Mesenchymal stem cell (in vitro differentiated cells and primary cell): ENCODE data around the gene H2AZ2.

Source experiments
- DNase-seq: peaks from one replicate; pipeline ENCODE4 v3.0.0-alpha.2; 2013
- H2AFZ ChIP-seq: one replicate; pipeline ENCODE4 v1.6.1; 2013; ENCODE audit warnings: low read depth, mild to moderate bottlenecking, control low read depth, inconsistent platforms, low read length, moderate library complexity
- H2AK5ac ChIP-seq: 2 replicates; pipeline ENCODE4 v1.6.1; 2013; ENCODE audit warnings: low read length, moderate library complexity, mild to moderate bottlenecking, inconsistent platforms; ENCODE audit not compliant: severe bottlenecking
- H2BK120ac ChIP-seq: one replicate; pipeline ENCODE4 v1.6.1; 2013; ENCODE audit warnings: low read depth, mild to moderate bottlenecking, inconsistent platforms, low read length, moderate library complexity
- H2BK12ac ChIP-seq, 2 experiments: one replicate each; pipeline ENCODE4 v1.6.1; 2013; ENCODE audit warnings: inconsistent platforms in 2 of 2, low read length in 2 of 2, mild to moderate bottlenecking in 2 of 2, moderate library complexity in 2 of 2, control low read depth in 1 of 2
- H2BK15ac ChIP-seq: one replicate; pipeline ENCODE4 v1.6.1; 2013; ENCODE audit warnings: mild to moderate bottlenecking, low read depth, inconsistent platforms; ENCODE audit not compliant: poor library complexity, severe bottlenecking
- H2BK5ac ChIP-seq: 2 replicates; pipeline ENCODE4 v1.6.1; 2013; ENCODE audit warnings: low read depth, mild to moderate bottlenecking, low read length, control low read depth, inconsistent platforms; ENCODE audit not compliant: poor library complexity, severe bottlenecking
- H3K14ac ChIP-seq, 2 experiments: one replicate each; pipeline ENCODE4 v1.6.1; 2013; ENCODE audit warnings: inconsistent platforms in 2 of 2, low read length in 2 of 2, control low read depth in 1 of 2, mild to moderate bottlenecking in 1 of 2, moderate library complexity in 1 of 2
- H3K18ac ChIP-seq, 2 experiments: one replicate each; pipeline ENCODE4 v1.6.1; 2013; ENCODE audit warnings: inconsistent platforms in 2 of 2, low read length in 2 of 2, control low read depth in 1 of 2, low read depth in 1 of 2, mild to moderate bottlenecking in 1 of 2
- H3K23ac ChIP-seq, 2 experiments: one replicate each; pipeline ENCODE4 v1.6.1; 2013; ENCODE audit warnings: inconsistent platforms in 2 of 2, low read length in 2 of 2, mild to moderate bottlenecking in 2 of 2, moderate library complexity in 2 of 2, control low read depth in 1 of 2
- H3K27ac ChIP-seq: 2 replicates; pipeline ENCODE4 v1.5.1; 2013; ENCODE audit warnings: mild to moderate bottlenecking, moderate library complexity, low read length, control low read depth, inconsistent platforms; ENCODE audit not compliant: poor library complexity, severe bottlenecking
- H3K27me3 ChIP-seq, 2 experiments: 2 replicates each; pipeline versions ENCODE4 v1.6.1 to v1.7.0; 2013; ENCODE audit warnings: low read length in 2 of 2, mild to moderate bottlenecking in 2 of 2, moderate library complexity in 2 of 2, control low read depth in 1 of 2, inconsistent platforms in 1 of 2; ENCODE audit not compliant: control insufficient read depth in 1 of 2, insufficient read depth in 1 of 2
- H3K36me3 ChIP-seq, 2 experiments: 2 replicates each; pipeline versions ENCODE4 v1.6.1 to v1.7.0; 2013; ENCODE audit warnings: low read length in 2 of 2, control low read depth in 1 of 2, inconsistent platforms in 1 of 2, low read depth in 1 of 2, mild to moderate bottlenecking in 1 of 2; ENCODE audit not compliant: insufficient read depth in 2 of 2, control insufficient read depth in 1 of 2
- H3K4ac ChIP-seq, 2 experiments: one replicate each; pipeline ENCODE4 v1.6.1; 2013; ENCODE audit warnings: inconsistent platforms in 2 of 2, low read length in 2 of 2, mild to moderate bottlenecking in 2 of 2, moderate library complexity in 2 of 2, control low read depth in 1 of 2, low read depth in 1 of 2
- H3K4me1 ChIP-seq: 2 replicates; pipeline ENCODE4 v1.6.1; 2013; ENCODE audit warnings: low read depth, low read length, control low read depth; ENCODE audit not compliant: control insufficient read depth, insufficient read depth
- H3K4me2 ChIP-seq: 2 replicates; pipeline ENCODE4 v1.6.1; 2013; ENCODE audit warnings: low read length, mild to moderate bottlenecking, inconsistent platforms; ENCODE audit not compliant: poor library complexity, severe bottlenecking
- H3K4me3 ChIP-seq, 2 experiments: 2 replicates each; pipeline versions ENCODE4 v1.5.1 to v1.7.0; 2013; ENCODE audit warnings: low read length in 2 of 2, mild to moderate bottlenecking in 2 of 2, control low read depth in 1 of 2, low read depth in 1 of 2; ENCODE audit not compliant: insufficient read depth in 1 of 2
- H3K79me1 ChIP-seq: replicated peaks from 2 replicates; pipeline ENCODE4 v1.6.1; 2013; ENCODE audit warnings: mild to moderate bottlenecking, control low read depth, low read length, inconsistent platforms; ENCODE audit not compliant: poor library complexity, severe bottlenecking
- H3K9ac ChIP-seq: 2 replicates; pipeline ENCODE4 v1.7.0; 2013; ENCODE audit warnings: mild to moderate bottlenecking, low read length, moderate library complexity
- H3K9me3 ChIP-seq: 2 replicates; pipeline ENCODE4 v1.7.0; 2013; ENCODE audit warnings: mild to moderate bottlenecking, low read length; ENCODE audit not compliant: control insufficient read depth
- H4K8ac ChIP-seq: one replicate; pipeline ENCODE4 v1.6.1; 2013; ENCODE audit warnings: inconsistent platforms, mild to moderate bottlenecking, low read length, moderate library complexity
- H4K91ac ChIP-seq: one replicate; pipeline ENCODE4 v1.6.1; 2013; ENCODE audit warnings: mild to moderate bottlenecking, low read length, inconsistent platforms
- WGBS: methylation state at CpG from one replicate; pipeline ENCODE4 v1.1.7; 2013; ENCODE audit warnings: mixed read lengths; 5-methylcytosine and 5-hydroxymethylcytosine counted together

Gene H2AZ2

GRCh38 chr7:44885394-44886317 lies 37.8 kb upstream of the H2AZ2 start, which contains the start of gene PURB:
PURB (minus strand) TSS chr7:44885530; CDS start chr7:44885348, 182 bp downstream.
- H3K36me3 ChIP-seq: peaks cover 0 to 23% of the 10 kb centered on the region in 2 experiments
- H3K4me2 ChIP-seq: peak within 1 kb of the TSS; percentile 98
- WGBS: 2% methylated on average over 65 of the region's 72 CpGs
- H3K4me1 ChIP-seq: peaks cover 6% of the 10 kb centered on the region
- H4K91ac ChIP-seq: peak within 1 kb of the TSS; percentile 97
- H4K8ac ChIP-seq: peak within 1 kb of the TSS; percentile 98
- peak within 1 kb of the TSS; percentile 28 to 88 for H2BK12ac ChIP-seq
- DNase-seq: peak; percentile 99
- peak within 1 kb of the TSS; percentile 97 for H3K9ac ChIP-seq
- H2BK5ac ChIP-seq: peak within 1 kb of the TSS; percentile 86
- H3K27ac ChIP-seq: peak within 1 kb of the TSS; percentile 99
- H2BK120ac ChIP-seq: peak within 1 kb of the TSS; percentile 82
- peak within 1 kb of the TSS; percentile 95 for H2BK15ac ChIP-seq
- H3K18ac ChIP-seq: peak within 1 kb of the TSS; percentile 98
- H3K4me3 ChIP-seq: peak within 1 kb of the TSS; percentile 83 to 87
- H3K4ac ChIP-seq: peak within 1 kb of the TSS; percentile 97 to 99
- H2AFZ ChIP-seq: peak within 1 kb of the TSS; percentile 94
- no peaks in the 10 kb centered on the region for H3K9me3 ChIP-seq
- H3K14ac ChIP-seq: peak within 1 kb of the TSS; percentile 96 to 99
- no peaks in the 10 kb centered on the region for H3K27me3 ChIP-seq
- peak within 1 kb of the TSS; percentile 67 to 96 for H3K23ac ChIP-seq
- H3K79me1 ChIP-seq: peaks cover 3% of the 10 kb centered on the region
- H2AK5ac ChIP-seq: peak within 1 kb of the TSS; percentile 40

- Histone ChIP-seq H2BK120ac (peak overlapping the region; percentile 82), H3K23ac (peak overlapping the region; percentile 67 to 96)
- under 1% methylated on average over 82 of the region's 107 CpGs for WGBS
Observed at GRCh38 chr7:44884621-44885393, 36.9 kb upstream of the H2AZ2 start.

GRCh38 chr7:44883961-44884620 lies 36.2 kb upstream of the H2AZ2 start:
- Histone ChIP-seq H3K4me1 (peaks cover 6% of the 10 kb centered on the region), H2AK5ac (no peak overlapping the region), H4K91ac (no peak overlapping the region), H3K4ac (peak overlapping the region; percentile 97 to 98), H2BK5ac (peak overlapping the region; percentile 25), H3K27me3 (no peaks in the 10 kb centered on the region), H3K14ac (peak overlapping the region in 1 of 2 experiments; percentile 18), H3K27ac (peak overlapping the region; percentile 68), H3K79me1 (peaks cover 5% of the 10 kb centered on the region), H3K36me3 (peaks cover 0 to 37% of the 10 kb centered on the region in 2 experiments), H3K9me3 (no peaks in the 10 kb centered on the region), H2AFZ (no peak overlapping the region), H2BK120ac (peak overlapping the region; percentile 82), H3K9ac (peak overlapping the region; percentile 96), H3K23ac (peak overlapping the region in 1 of 2 experiments; percentile 23), H4K8ac (no peak overlapping the region), H3K4me2 (peak overlapping the region; percentile 66), H2BK12ac (no peak overlapping the region), H3K4me3 (peak overlapping the region; percentile 83 to 87), H3K18ac (peak overlapping the region in 1 of 2 experiments; percentile 98), H2BK15ac (no peak overlapping the region)
- no peak for DNase-seq
- WGBS: 23% methylated on average over 20 of the region's 24 CpGs

More at GRCh38 chr7:44884621-44885393, 36.9 kb upstream of the H2AZ2 start:
- peak overlapping the region; percentile 83 to 87 for H3K4me3 ChIP-seq
- peak overlapping the region; percentile 96 to 99 for H3K14ac ChIP-seq
- H2AK5ac ChIP-seq: no peak overlapping the region
- peak overlapping the region; percentile 95 for H2BK15ac ChIP-seq
- peak overlapping the region; percentile 97 for H4K8ac ChIP-seq
- H3K4me2 ChIP-seq: peak overlapping the region; percentile 66
- H3K9ac ChIP-seq: peak overlapping the region; percentile 96
- peak overlapping the region; percentile 28 to 88 for H2BK12ac ChIP-seq
- H3K27ac ChIP-seq: peak overlapping the region; percentile 91
- DNase-seq: peak; percentile 77
- H3K4me1 ChIP-seq: peaks cover 6% of the 10 kb centered on the region
- peak overlapping the region; percentile 97 to 98 for H3K4ac ChIP-seq
- peak overlapping the region; percentile 98 for H3K18ac ChIP-seq
- H3K27me3 ChIP-seq: no peaks in the 10 kb centered on the region
- H3K9me3 ChIP-seq: no peaks in the 10 kb centered on the region
- peak overlapping the region; percentile 97 for H4K91ac ChIP-seq
- peak overlapping the region; percentile 85 for H2BK5ac ChIP-seq
- peaks cover 0 to 32% of the 10 kb centered on the region in 2 experiments for H3K36me3 ChIP-seq
- peaks cover 6% of the 10 kb centered on the region for H3K79me1 ChIP-seq
- H2AFZ ChIP-seq: peak overlapping the region; percentile 89
